Measurements from ENCODE around the gene KATNA1.

DNA sequence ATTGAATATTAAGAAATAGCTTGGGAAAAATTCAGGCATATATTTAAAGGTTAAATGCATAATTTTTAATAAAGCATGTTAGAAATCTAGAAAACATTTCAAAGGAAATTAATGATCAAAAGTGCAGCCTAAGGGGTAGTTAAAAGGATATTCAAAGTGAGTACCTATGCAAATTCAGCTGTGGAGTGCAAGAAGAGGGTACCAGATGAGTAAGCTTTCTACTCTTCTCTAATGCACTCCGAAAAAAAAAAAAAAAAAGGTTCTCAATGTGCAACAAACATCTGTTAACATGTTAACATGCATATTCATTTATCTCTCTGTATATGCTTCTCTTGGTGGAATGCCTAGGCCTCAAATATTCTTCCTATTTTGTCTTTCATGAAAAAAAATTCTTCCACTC, 32.0 kb upstream of the KATNA1 start:
- TF ChIP-seq, protein P1, sequence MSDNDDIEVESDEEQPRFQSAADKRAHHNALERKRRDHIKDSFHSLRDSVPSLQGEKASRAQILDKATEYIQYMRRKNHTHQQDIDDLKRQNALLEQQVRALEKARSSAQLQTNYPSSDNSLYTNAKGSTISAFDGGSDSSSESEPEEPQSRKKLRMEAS (IDR thresholded peaks at IDR 0.05): no peak
- no peak for TF ChIP-seq EGR1 (IDR thresholded peaks at IDR 0.05; ENCODE audit: low read depth)
- TF ChIP-seq, protein P2, sequence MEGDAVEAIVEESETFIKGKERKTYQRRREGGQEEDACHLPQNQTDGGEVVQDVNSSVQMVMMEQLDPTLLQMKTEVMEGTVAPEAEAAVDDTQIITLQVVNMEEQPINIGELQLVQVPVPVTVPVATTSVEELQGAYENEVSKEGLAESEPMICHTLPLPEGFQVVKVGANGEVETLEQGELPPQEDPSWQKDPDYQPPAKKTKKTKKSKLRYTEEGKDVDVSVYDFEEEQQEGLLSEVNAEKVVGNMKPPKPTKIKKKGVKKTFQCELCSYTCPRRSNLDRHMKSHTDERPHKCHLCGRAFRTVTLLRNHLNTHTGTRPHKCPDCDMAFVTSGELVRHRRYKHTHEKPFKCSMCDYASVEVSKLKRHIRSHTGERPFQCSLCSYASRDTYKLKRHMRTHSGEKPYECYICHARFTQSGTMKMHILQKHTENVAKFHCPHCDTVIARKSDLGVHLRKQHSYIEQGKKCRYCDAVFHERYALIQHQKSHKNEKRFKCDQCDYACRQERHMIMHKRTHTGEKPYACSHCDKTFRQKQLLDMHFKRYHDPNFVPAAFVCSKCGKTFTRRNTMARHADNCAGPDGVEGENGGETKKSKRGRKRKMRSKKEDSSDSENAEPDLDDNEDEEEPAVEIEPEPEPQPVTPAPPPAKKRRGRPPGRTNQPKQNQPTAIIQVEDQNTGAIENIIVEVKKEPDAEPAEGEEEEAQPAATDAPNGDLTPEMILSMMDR (IDR thresholded peaks at IDR 0.05 in 2 of 3, conservative IDR thresholded peaks at IDR 0.05 in 1 of 3; ENCODE audit: borderline replicate concordance in 1 of 3, insufficient read depth in 1 of 3, low read depth in 2 of 3, low read length in 2 of 3): no peak
- no peak for TF ChIP-seq POLR2A (IDR thresholded peaks at IDR 0.05; ENCODE audit: borderline replicate concordance, extremely low read depth, insufficient read depth, insufficient read length)
